Suppressor macrophage treated with lipopolysaccharide for 1 hour (primary cell): ENCODE measurements around the gene XKR7.
A peak's percentile ranks its signal among the peaks of the same experiment; 100 is the strongest.

Experiments
- DNase-seq, 3 donors: peaks; one replicate each; pipeline ENCODE4 v3.0.0-alpha.2; 2020 to 2022

The XKR7 gene

DNA sequence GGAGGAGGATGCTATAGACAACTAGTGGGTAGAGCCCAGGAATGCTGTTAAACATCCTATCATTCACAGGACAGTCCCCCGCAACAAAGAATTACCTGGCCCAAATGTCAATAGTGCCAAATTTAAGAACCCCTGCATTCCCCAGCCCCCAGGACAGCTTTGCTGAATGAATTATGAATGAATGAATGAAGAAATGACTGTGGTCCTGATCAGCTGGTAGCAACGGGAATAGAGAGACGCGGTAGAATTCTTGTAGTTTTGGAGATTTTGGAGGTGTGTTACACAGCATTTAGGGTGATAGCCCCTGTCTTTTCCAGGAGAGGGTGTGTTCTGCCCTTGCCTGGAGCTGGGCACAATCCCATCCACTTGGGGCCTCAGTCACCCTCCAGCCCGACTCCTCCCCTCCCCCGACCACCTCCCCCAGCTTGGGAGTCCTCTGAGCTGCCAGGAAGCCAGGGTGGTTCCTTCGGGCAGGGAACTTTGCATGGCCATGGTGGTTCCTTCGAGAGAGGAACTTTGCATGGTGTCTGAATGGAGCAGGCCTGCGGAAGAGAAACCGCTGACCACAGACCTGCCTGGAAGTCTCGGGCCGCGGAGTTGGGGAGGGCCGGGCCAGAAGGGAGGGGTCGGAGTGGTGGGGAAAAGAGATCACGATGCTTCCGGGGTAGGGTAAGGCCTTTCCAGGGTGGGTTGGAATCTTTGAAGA lies 83.1 kb downstream of the XKR7 start:
- DNase-seq, result peak; percentile 81 to 90 (median 88)

DNA sequence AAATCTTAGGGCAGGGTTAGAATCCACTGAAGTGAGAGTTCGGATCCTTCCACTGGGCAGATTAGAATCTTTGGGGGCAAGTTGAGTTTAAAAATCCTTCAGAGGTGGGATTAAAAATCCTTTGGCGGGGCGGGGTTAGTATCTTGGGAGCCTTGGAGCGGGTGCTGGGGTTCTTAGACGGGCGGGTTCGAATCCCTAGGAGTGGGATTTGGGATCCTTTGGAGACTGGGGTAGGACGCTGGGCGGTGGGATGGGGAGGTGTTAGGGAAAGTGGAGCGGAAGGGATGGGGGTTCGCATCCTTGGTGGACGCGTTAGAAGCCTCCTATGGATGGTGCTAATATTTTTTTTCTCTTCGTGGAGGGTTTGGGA lies 83.8 kb downstream of the XKR7 start:
- no peak for DNase-seq

DNA sequence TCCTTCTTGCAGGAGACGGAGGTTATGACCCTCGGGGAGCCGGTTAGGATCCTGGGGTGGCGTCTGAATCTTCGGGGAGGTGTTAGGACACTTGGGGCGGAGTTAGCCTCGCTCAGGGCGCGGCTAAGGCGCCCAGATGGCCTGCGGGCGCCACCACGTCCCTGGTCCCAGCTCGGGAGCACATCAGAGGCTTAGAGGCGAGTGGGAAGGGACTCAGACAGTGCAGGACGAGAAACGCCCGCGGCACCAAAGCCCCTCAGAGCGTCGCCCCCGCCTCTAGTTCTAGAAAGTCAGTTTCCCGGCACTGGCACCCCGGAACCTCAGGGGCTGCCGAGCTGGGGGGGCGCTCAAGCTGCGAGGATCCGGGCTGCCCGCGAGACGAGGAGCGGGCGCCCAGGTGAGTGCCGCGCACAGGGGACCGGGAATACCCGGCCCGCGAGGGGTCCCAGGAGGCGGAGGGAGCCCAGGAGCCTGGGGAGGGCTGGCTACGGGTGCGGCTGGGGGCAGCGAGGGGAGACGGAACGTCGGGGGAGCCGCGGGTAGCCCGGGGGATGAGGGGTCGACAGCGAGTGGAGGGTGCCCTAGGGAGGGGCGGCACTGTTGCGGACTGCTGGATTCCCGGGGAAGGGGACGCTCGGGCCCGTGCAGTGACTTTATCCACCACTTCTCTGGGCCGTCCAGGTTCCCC lies 84.3 kb downstream of the XKR7 start, which contains the start of gene HCK:
Gene HCK, plus strand, starts transcription at position 153 of the 688 bp plus-strand sequence.
- DNase-seq, result peak; percentile 88 to 93 (median 90)

DNA sequence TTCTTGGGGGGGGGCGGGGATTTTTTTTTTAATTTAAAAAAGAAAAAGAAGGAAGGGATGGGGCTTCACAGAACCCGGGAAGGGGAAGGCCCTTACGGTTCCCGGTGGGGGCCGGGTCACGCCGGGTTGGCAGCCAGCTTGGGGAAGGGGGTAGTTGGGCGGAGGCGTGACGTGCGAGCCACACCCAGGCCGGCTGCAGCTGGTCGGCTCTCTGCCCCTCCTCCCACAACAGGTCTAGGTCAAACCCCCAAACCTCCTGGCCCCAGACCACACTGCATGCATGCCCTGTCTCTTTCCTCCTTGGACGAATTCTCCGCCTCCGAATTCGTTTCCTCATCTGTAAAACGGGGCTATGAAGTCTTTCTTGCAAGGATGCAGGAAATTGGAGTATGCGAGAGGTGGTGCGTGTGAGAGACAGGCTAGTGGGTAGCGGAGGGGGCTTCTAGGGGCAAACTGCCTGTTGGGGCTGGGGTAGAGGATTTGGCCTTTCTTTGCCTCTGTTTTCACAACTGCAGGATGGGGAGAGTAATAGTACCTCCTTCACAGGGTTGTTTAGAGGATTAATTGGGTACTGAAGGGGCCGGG lies 84.9 kb downstream of the XKR7 start:
- DNase-seq, result peak; percentile 83 to 96 (median 95)
